GM12873 (cell line): ENCODE measurements around the gene EFR3B.

Experiments used
- CTCF ChIP-seq: IDR thresholded peaks from 2 replicates; pipeline ENCODE4 v1.5.1; 2012; ENCODE audit warnings: low read depth, mild to moderate bottlenecking, moderate library complexity, low read length, control low read depth; ENCODE audit not compliant: insufficient read depth; ENCODE audit errors: missing control alignments

EFR3B gene

DNA sequence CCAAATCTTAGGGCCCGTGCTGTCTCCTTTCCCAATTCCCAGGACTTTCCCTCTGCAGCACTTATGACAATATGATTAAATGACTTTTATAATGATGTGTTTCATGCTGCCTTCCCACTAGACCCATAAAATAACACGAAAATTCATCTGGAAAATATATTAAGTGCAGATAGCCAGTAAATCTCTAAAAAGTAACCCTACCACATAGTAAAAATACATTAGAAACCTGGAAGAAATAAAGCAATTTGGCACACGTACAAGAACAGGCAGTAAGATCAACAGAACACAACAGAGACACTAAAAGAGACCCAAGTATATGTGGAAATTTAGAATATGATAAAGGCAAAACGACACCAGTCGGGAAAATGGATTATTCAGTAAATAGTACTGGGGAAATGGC is 156.7 kb downstream of the EFR3B start:
- no peak for TF ChIP-seq CTCF

DNA sequence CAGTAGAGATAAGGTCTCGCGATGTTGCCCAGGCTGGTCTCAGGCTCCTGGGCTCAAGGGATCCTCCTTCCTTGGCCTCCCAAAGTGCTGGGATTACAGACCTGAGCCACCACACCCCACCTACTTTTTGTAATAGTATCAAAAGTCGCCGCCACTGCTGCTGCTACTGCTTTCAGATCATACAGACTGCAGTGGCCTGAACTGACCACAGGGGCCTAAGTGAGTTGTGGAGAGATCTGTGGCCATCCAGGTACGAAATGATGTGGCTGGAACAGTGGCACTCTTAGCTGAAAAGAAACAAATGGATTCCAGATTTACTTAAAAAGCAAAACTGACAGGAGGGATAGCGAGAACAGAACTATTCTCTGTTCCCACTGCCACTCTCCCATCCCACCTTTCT is 159.4 kb downstream of the EFR3B start:
- TF ChIP-seq CTCF, result peak; percentile 52

GRCh38 chr2:25201794-25202193 is 159.9 kb downstream of the EFR3B start:
- no peak for TF ChIP-seq CTCF

- no peak for TF ChIP-seq CTCF
Measured at GRCh38 chr2:25202275-25202674, 160.4 kb downstream of the EFR3B start.

GRCh38 chr2:25204190-25204838 is 162.4 kb downstream of the EFR3B start:
- no peak for TF ChIP-seq CTCF

GRCh38 chr2:25207078-25207545 is 165.2 kb downstream of the EFR3B start:
- no peak for TF ChIP-seq CTCF
